Endometrial microvascular endothelial cells (primary cell): ENCODE results near the gene ERFL. TPM values are rescaled to one million over a fixed set of nuclear protein-coding genes. Genes with fewer than 3 reads are reported as not detected.

Experiments
- in situ Hi-C: cut with HindIII; loops from 2 replicates; pipeline ENCODE4 v1.10.0; 2017; ENCODE audit warnings: low sequenced_read_pairs, low pct_unique_long_range_greater_than_20kb; ENCODE audit errors: inconsistent ontology term
- total RNA-seq: library from RNA; depleted of rRNA; stranded (reverse); fragments of >200 nt; gene quantifications from one replicate; pipeline ENCODE4 v1.2.3, GENCODE V29; 2015; ENCODE audit errors: inconsistent ontology term

Gene ERFL
- total RNA-seq, 1 donor from 2014 or later: not detected

- in situ Hi-C loops: no loop called here
Measured at GRCh38 chr19:41868120-41868988, 59.9 kb downstream of the ERFL start.

DNA sequence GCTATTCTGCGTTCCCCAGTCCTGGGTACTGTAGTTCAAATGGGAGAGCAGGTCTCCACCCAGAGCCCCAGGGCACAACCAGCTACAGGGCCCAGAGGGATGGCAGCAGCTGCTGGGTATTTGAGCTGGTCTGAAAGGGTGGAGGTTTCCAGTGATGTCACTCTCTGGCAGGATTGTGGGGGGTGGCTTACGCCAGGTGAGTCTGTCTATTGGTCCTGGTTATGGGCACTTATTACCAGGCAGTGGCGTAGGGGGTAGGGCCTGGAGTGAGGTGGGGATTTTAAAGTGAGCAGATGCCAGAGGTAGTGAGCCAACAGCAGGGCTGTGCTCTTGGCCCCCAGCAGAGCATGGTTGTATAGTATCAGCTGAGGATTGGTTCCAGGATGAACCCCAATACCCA is 62.0 kb downstream of the ERFL start:
- in situ Hi-C loops: no loop called here

DNA sequence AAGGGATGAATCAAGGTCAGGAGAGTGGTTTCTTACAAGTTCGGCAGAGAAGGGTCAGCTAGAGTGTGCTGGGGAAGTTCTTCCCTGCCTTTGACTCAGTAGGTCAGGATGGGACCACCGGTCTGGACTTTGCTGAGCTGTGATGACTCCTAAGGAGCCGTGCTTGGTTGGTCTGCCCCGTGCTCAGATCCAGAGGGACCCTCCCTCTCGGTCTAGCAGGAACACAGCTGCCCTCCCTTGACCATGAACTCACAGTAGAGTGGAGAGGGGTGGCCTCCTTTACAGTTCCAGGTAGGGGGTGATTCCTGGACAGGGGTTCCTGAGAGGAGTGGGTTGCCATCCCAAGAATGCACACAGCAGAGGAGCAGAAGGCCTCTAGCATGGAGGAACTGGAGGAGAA is 63.9 kb downstream of the ERFL start:
- in situ Hi-C loops: no loop called here

GRCh38 chr19:41863209-41863931 is 64.9 kb downstream of the ERFL start:
- in situ Hi-C loops: no loop called here

DNA sequence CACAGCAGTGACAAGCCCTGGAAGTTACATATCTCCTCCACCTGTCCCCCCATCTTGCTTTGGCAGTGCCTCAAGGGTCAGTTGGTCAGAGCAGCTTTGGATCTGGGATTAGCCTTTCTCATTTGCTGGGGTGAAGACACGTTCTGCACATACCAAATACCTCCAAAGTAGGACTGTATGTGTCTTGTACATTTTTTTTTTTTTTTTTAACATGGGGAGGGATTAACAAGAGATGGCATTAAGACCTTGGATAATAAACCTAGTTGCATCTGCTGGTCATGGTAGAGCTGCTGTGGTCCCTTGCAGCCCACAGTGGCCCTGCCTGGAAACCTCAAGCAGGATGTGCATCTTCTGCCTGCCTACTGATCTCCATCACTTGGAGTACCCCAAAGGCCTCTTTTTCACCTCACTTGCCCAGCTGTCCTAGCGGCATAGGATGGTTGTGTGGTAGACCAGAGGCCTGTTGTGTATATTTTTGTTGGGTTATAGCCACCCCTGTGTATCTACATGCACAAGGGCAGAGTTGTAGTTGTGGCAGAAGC is 65.7 kb downstream of the ERFL start:
- in situ Hi-C loops: no loop called here

GRCh38 chr19:41861846-41862245 is 66.4 kb downstream of the ERFL start:
- in situ Hi-C loops: no loop called here

DNA sequence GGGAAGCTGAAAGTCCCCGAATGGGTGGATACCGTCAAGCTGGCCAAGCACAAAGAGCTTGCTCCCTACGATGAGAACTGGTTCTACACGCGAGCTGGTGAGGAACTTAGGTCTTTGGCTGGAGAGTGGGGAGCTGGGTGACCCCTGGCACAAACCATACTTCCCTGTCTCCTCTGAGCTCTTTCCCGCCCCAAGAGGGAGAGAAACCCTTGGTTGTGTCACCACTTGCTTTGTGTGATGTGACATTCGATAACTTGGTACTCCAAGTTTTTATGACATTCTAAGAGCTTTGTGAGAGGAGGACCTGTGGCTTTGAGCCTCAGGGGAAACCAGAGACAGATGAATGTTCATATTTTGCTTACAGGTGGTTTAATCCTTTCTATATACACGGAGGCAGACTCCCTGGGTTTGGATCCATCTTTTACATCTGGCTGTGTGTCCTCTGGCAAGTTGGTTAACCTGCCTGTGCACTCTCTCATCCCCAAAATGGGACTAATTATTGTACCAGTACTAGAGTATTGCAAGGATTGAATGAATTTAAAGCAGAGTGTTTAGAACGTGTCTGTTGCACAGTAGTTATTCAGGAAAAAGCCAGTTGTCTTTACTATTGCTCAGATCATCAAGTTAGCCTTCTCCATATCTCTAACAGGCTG is 67.0 kb downstream of the ERFL start:
- in situ Hi-C loops: no loop called here

DNA sequence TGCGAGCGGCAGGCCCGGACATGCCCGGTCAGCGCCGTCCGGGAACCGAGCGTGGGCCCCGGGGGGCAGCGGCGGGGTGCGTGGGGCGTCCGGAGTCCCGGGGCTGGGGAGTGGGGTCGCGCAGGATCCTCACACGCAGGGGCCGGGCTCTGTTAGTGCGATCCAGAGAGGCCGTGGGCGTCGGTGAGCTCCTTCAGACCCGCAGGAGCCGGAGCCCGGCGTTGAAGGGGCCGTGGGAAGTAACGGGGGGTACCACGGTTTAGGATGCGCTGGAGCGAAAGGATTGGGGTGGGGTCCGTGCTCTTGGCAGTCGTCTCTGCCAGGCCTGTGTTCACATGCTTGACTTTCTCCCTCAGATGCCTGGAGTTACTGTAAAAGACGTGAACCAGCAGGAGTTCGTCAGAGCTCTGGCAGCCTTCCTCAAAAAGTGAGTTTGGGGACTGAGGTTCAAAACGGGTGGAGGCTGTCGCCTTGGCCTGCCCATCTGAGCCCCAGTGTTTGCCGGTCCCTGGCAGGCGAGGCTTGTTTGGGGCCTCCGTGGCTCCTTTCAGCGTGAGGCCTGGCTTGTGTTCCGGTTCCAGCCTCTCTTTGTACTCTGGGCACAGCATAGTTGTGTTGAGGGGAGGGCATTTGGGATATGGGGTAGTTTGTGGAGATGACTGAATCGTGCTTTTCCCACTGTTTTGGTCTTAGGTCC is 67.7 kb downstream of the ERFL start:
- in situ Hi-C loops: no loop called here

DNA sequence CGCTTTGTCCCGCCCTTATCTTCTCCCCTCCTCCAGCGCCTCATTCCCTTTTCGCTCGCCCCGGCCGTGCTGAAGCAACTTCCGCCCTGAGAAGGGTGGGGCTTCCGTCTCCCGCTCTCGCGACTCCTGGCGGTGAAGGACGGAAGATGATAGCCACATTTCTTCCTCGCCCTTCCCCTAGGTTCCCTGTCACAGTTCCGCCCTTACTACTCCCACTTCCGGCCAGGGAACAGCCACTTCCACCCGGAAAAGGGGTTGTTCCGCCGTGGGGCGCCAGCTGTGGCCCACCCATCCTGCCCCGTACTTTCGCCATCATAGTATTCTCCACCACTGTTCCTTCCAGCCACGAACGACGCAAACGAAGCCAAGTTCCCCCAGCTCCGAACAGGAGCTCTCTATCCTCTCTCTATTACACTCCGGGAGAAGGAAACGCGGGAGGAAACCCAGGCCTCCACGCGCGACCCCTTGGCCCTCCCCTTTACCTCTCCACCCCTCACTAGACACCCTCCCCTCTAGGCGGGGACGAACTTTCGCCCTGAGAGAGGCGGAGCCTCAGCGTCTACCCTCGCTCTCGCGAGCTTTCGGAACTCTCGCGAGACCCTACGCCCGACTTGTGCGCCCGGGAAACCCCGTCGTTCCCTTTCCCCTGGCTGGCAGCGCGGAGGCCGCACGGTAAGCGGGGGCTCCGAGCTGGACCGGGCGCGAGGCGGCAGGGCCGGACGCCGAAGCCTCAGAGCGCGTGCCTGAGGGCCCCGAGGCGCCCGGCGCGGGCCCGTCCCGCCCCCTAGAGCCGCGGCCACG is 68.4 kb downstream of the ERFL start, which contains the start of gene RPS19:
Gene RPS19, plus strand, starts transcription at position 638 of the 801 bp plus-strand sequence. CDS start 520 bp downstream, outside the sequence.
- in situ Hi-C loops: no loop called here

DNA sequence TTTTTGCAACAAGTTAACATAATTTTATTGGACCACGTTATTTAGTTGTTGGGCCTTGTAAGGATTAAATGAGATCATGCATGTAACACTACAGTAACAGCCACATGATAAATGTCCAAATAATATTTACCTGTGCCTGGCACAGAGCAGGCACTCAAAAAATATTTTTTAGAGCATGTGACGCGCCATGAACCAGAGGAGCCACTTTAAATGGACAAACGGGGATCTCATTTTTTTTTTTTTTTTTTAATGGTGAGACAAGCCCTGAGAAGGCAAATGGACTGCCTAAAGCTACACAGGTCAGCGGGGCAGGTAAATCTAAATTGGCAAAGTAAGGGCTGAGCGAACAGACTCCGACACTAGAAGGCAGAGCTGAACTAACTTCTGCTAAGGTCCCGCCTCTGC is 69.0 kb downstream of the ERFL start:
- in situ Hi-C loops: no loop called here

Other genes with a start within 250 kb of the ERFL start
- gene CEACAM7, start 240.2 kb downstream of the ERFL start, total RNA-seq: not detected
- not detected for gene CEACAM5, start 219.8 kb downstream of the ERFL start, total RNA-seq
- not detected for gene CEACAM6, start 172.9 kb downstream of the ERFL start, total RNA-seq
- gene CEACAM3, start 131.9 kb downstream of the ERFL start, total RNA-seq: not detected
- not detected for gene LYPD4, start 83.8 kb downstream of the ERFL start, total RNA-seq
- gene DMRTC2, start 83.4 kb downstream of the ERFL start, total RNA-seq: not detected
- gene RPS19, start 68.2 kb downstream of the ERFL start, total RNA-seq: 1,714 TPM
- gene CD79A, start 51.2 kb downstream of the ERFL start, total RNA-seq: not detected
- 89.6 TPM for gene ARHGEF1, start 45.3 kb downstream of the ERFL start, total RNA-seq
- 131 TPM for gene RABAC1, start 30.9 kb upstream of the ERFL start, total RNA-seq
- under 0.01 TPM for gene ATP1A3, start 65.8 kb upstream of the ERFL start, total RNA-seq
- gene GRIK5, start 141.8 kb upstream of the ERFL start, total RNA-seq: not detected
- gene ZNF574, start 147.7 kb upstream of the ERFL start, total RNA-seq: 11.6 TPM
- 0.84 TPM for gene POU2F2, start 204.0 kb upstream of the ERFL start, total RNA-seq